Measurements from ENCODE around the gene CCDC106. TPM values are rescaled to one million over a fixed set of nuclear protein-coding genes. Genes with fewer than 3 reads are reported as not detected.

CCDC106 gene
- total and polyA plus RNA-seq, 2 of the 4 experiments (the other 2 are of a cell fraction), result 2.3 to 13.6 TPM

DNA sequence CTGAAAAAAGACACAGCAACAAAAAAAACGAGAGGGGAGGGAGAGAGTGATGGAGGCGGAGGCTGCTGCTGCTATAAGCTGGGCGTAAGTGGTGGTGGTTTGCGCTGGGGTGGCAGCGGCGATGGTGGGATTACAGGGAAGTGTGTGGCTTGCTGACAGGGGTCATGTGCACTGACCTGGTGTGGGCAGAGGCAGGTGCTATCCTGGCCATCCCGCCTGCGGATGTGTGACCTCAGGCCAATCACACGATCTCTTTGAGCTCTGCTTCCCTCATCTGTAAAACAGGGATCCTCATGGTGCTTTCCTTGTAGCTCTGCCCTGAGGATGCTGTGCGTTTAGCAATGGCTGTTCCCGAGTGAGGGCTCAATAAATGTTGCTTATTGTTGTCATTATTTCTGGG is 10.5 kb upstream of the CCDC106 start:
- no peak overlapping the region for H4K8ac ChIP-seq (ENCODE audit: low read depth in 2 of 2, low read length in 2 of 2)
- H3K18ac ChIP-seq (ENCODE audit: low read depth, low read length), result no peak overlapping the region
- H3K4me3 ChIP-seq (ENCODE audit: insufficient read depth, low read depth, low read length), result no peak overlapping the region
- H2BK20ac ChIP-seq (ENCODE audit: low read depth, low read length), result no peak overlapping the region
- H2BK5ac ChIP-seq (ENCODE audit: low read depth, low read length, poor library complexity, severe bottlenecking), result no peak overlapping the region
- H3K9me1 ChIP-seq (ENCODE audit: insufficient read depth, low read length), result peaks cover 18% of the 10 kb centered on the region
- H3K56ac ChIP-seq (ENCODE audit: extremely low read depth, insufficient read depth, low read length), result no peak overlapping the region
- in situ Hi-C loops (cut with MboI; ENCODE audit: low sequenced_read_pairs) (loop anchor here (25.0 kb wide), 2 partner anchors 350 to 525 kb away; partner anchors contain the start of genes BRSK1, HSPBP1 and PPP1R12C), dilution Hi-C loops (cut with HindIII; ENCODE audit: low sequenced_read_pairs, unreplicated experiment) (no loop called here), intact Hi-C loops (cut with micrococcal nuclease) (loop anchor here (10.0 kb wide), 1 partner anchor 427 kb away; no protein-coding TSS in a partner anchor)
- TF ChIP-seq CTCF (conservative IDR thresholded peaks at IDR 0.05; ENCODE audit: low read depth, low read length) (no peak), POLR2A (IDR thresholded peaks at IDR 0.05; ENCODE audit: low read depth, low read length) (no peak), MAZ (IDR thresholded peaks at IDR 0.05; ENCODE audit: borderline replicate concordance, low read depth, low read length) (no peak), USF2 (IDR thresholded peaks at IDR 0.05; ENCODE audit: low read depth, low read length) (no peak), RCOR1 (IDR thresholded peaks at IDR 0.05; ENCODE audit: insufficient replicate concordance, low read length) (no peak)
- no peak overlapping the region for H3K4me2 ChIP-seq (ENCODE audit: low read depth, low read length)
- WGBS, 2 experiments (ENCODE audit: extremely low coverage in 2 of 2, insufficient read length in 1 of 2), result 93% methylated on average over 8 of the region's 11 CpGs; no CpG with 5 or more reads in 1 of the 2 experiments
- no peak overlapping the region for H4K91ac ChIP-seq (ENCODE audit: insufficient read depth, low read depth, low read length)
- no peak overlapping the region for H2AK9ac ChIP-seq (replicated peaks; ENCODE audit: low read depth, low read length, poor library complexity)
- no peak overlapping the region for H3K4ac ChIP-seq (ENCODE audit: low read depth, low read length)
- no peaks in the 10 kb centered on the region for H3K9me3 ChIP-seq (ENCODE audit: control insufficient read depth, insufficient read depth, low read length)
- no peak overlapping the region for H3K27ac ChIP-seq (ENCODE audit: insufficient read depth, low read length)
- no peaks in the 10 kb centered on the region for H3K27me3 ChIP-seq (ENCODE audit: control insufficient read depth, insufficient read depth, low read length)
- CTCF ChIA-PET, result interaction anchor here (1.6 kb wide), 1 partner anchor 17 kb away, joined by 4 read pairs; no protein-coding TSS in a partner anchor
- peaks cover 11% of the 10 kb centered on the region for H3K4me1 ChIP-seq (ENCODE audit: control insufficient read depth, insufficient read depth, low read length)
- no peak overlapping the region for H2AFZ ChIP-seq (replicated peaks; ENCODE audit: low read length, poor library complexity)
- H2BK15ac ChIP-seq (ENCODE audit: low read depth, low read length), result no peak overlapping the region
- H4K5ac ChIP-seq (ENCODE audit: low read depth, low read length), result no peak overlapping the region
- ATAC-seq (ENCODE audit: low read depth) (no peak), DNase-seq (no peak)
- no peak overlapping the region for H3K9ac ChIP-seq (ENCODE audit: low read depth, low read length)
- POLR2A ChIA-PET (ENCODE audit: unreplicated experiment), result interaction anchor here (0.5 to 1.1 kb wide), 2 partner anchors 31 to 693 kb away, joined by 3 to 4 read pairs; no protein-coding TSS in a partner anchor
- peaks cover 4% of the 10 kb centered on the region; the same call in 1 of the 2 replicates for H3K36me3 ChIP-seq (ENCODE audit: control insufficient read depth, insufficient read depth, low read length)
- peaks cover 31 to 72% of the 10 kb centered on the region in 2 experiments for H3K79me1 ChIP-seq (ENCODE audit: low read depth in 1 of 2, low read length in 2 of 2)
- BruUV-seq (replicated peaks), result no TSS peak
- H4K20me1 ChIP-seq (ENCODE audit: insufficient read depth, low read length), result 0 out of 2 replicates have a peak, but pooled peaks cover 9% of the 10 kb centered on the region
- H3K23ac ChIP-seq (ENCODE audit: low read depth, low read length), result no peak overlapping the region
- H3K14ac ChIP-seq (replicated peaks; ENCODE audit: low read depth, low read length), result no peak overlapping the region
- no peak overlapping the region for H2BK120ac ChIP-seq (ENCODE audit: low read depth, low read length)
- no peak overlapping the region for H2AK5ac ChIP-seq (ENCODE audit: low read depth, low read length)

Measured in IMR-90 (cell line).